Measurements from ENCODE around the gene MYH13.

The MYH13 gene

DNA sequence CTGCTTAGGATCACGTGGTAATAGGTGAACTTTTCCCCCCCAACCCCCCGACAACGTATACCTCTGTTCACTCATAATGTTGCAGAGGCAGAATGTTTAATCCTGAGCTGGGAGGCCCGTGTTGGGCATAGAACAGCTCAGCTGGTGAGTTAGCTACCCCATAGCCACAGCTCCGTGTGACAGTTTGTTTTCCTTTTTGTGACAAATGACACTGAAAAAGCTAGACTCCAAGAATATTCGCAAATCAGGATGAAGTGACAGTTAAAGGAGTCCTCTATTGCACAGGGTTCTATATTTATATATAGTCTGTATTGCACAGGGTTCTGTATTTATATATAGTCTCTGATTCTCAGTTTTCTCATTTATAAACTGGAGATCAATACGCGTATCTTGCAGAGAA is 33.8 kb downstream of the MYH13 start:
- FAIRE-seq = no peak

DNA sequence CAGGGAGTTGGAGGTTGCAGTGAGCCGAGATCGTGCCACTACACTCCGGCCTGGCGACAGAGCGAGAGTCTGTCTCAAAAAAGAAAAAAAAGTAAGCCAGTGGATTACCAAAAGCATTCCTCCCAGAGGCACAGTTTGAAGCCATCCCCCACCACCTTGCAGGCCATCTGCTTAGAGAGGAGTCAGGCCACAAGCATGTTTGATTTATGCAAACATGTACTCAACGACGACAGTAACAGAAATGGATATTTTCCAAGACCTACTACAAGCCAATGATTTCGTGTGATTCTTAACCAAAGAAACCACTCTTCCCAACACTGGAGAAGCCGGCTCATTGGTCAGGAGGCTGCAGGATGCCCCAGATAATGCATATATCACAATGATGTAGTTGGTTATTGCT is 34.8 kb downstream of the MYH13 start:
- FAIRE-seq = no peak

DNA sequence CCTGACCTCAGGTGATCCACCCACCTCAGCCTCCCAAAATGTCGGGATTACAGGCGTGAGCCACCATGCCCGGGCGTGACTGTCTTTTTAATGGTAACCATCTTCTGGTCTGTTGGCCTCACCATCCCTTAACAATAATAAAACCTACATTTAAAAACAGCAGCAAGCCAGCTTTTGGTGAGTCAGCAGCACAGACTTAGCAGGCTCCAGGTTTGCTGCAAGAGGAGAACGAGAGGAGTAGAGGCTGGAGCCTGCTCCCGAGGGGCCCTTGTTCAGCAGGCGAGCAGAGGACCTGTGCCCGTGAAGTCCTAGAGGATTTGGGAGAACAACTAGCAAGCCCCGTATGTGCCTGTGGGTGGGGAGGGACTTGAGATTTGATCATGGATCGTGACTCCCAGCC is 35.7 kb downstream of the MYH13 start:
- no peak for FAIRE-seq

DNA sequence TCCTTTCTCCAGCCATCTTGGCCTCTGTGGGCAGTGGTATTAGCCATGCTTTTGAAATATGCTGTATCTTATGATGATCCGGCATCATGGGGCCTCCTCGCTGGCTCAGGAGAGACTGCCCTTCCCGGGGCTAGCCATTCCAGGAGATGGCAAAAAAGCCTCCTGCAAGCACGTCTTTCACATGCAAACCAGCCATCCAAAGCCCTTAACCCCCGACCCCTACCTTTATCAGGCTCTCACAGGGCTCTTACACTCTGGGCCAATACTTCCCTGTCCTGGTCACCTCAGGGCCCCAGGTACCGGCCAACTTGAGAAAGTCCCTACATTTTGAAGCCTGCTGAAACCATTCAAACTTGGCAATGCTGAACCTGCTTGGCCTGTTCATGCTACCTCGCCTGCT is 36.4 kb downstream of the MYH13 start:
- no peak for FAIRE-seq

DNA sequence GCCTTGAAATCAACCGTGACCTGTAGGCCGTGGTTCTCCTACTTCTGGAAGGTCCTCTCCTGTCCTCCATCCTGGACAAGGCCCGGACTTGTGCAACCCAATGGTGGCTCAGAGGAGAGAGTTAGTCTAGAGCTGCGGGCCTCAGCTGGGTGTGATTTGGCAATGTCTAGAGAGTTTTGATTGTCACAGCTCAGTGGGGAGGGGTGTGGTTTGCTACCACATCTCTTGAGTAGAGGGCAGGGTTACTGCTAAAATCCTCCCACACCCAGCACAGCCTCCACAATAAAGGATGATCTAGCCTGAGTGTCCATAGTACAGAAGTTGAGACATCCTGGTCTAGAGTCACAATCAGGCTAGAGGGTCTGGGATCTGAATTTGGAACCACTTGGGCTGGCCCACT is 40.3 kb downstream of the MYH13 start:
- FAIRE-seq = no peak

DNA sequence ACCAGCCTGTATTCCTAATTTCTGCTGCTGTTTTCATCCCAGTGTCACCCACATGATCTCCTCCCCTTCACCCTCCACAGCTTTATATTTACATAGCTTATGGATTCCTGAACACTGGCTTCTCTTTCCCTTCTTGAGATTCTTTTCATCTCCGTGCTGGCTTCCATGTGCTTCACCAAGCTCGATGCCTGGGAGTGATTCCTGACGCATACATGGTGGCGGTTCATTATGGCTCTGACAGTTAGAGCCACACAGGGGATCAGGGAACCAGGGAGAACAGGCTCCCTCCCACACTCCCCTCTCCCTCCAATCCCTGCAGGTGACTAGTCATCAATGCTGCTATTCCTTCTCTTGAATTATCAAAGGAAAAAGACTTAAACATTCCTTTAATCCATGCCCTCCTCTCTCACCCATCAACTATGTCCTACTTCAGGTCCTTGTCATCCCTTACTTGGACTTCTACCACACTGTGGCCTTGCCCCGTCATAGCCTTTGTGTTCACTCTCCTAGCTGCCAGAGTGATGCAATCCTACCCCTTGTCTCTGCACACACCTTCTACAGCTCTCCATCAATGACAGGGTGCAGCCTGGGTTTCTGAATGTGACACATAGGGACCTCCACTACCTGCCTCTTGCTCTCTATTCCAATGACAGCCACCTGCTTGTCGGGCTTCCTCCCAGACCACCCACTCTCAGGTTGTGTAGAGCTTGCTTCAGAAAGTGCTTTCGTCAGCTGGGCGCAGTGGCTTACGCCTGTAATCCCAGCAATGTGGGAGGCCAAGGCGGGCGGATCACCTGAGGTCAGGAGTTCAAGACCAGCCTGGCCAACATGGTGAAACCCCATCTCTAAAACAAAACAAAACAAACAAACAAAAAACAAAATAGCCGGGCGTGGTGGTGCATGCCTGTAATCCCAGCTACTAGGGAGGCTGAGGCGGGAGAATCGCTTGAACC is 43.6 kb downstream of the MYH13 start:
- no peak for FAIRE-seq

DNA sequence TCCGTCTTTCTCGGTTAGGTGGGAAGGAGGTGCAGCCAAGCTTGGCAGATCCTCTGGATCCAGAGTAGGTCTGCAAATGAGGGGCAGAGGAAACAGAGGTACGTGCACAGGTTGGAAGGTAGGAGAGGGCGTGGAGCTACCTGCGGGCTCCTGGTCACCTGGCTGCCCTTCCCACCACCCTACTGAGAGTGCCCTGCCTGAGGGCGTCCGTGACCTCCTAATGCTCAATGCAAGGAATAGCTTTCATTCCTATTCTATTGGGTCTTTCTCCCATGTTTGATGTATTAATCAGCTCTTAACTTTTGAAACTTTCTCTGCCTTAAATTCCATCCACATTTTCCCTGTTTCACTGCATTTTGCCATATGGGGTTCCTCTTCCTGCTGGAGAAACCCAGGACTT is 44.6 kb downstream of the MYH13 start:
- no peak for FAIRE-seq

DNA sequence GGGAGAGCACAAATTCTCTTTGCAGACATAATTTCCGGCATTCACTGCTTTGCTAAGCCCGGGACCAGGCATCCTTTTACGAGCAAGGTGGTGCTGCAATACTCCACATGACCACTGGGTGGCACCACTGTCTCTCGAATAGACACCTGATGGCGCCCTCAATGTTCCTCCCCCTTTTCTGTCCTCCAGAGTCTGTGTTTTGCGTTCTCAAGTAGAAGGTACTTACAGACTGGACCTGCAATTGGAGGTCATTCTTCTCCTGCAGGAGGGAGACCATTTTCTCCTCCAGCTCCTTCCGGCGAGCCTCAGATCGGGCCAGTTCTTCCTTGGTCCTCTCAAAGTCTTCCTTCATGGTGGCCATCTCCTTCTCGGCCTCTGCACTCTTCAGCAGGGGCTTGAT is 45.2 kb downstream of the MYH13 start:
- peak; percentile 3 for FAIRE-seq

DNA sequence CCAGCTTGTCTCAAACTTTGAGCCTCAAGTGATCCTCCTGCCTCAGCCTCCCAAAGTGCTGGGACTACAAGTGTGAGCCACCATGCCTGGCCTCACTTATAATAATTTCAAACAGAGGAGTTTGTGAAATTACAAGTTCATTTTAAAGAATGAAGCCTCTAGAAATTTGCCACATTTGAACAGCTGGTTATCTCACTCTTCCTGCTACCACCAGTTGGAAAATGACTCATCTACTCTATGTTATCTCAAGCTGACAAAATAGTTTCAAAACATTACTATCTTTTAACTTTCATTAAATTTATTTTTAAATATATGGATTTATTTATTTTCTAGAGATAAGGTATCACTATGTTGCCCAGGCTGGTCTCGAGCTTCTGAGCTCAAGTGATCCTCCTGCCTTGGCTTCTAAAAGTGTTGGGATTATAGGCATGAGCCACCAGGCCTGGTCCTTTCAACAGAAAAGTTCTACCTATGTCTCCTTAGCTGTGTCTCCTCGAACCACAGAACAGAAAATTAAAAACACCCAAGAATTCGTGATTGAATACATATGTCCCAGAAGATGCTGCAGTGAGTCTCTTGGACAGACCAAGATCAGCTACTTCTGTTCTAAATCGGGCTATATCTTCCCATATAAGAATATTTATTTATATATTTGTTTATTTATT is 47.6 kb downstream of the MYH13 start:
- FAIRE-seq = no peak

DNA sequence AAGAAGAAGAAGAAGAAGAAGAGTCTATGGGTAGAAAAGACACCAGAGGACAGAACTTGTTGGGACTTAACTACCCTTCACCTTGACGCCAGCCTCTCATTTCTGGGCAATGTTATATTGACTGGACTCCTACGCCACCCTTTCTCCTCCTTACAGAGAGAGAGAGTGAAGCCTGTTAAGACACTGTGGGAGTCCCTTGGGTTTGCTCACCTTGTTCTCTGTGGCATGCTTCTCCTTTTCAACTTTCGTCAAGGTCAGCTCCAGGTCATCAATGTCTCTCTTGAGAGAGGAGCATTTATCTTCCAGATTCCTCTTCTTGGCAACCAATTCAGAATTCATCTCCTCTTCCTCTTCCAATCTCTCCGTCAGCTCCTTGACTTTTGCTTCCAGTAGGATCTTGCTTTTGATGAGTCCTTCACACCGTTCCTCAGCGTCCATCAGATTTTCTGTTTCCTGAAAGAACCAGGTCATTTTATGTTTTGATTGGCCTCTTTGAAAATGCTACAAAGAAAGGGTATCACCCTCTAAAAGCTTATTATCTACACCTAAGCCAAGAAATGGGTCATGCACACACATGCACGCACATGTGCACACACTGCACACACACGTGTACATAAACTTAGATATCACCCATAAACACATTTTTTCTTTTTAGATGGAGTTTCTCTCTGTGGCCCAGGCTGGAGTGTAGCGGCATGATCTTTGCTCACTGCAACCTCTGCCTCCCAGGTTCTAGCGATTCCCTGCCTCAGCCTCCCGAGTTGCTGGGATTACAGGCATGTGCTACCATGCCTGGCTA is 48.8 kb downstream of the MYH13 start:
- FAIRE-seq = no peak

DNA sequence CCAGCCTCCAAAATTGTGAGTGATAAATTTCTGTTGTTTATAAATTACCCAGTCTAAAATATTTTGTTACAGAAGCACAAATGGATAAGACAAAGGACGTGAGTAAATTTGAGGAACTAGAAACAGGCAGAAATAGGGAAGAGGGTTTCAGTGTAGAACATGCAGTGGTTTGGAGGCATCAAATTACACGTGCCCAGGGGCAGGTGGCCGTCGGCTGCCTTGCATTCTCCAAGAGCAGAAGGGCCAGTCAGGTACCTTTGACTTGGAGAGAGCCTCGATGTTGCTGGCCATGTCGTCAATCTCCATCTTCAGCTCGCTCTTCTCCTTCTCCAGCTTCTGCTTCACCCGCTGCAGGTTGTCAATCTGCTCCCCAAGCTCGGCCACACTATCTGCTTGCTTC is 54.3 kb downstream of the MYH13 start:
- no peak for FAIRE-seq

DNA sequence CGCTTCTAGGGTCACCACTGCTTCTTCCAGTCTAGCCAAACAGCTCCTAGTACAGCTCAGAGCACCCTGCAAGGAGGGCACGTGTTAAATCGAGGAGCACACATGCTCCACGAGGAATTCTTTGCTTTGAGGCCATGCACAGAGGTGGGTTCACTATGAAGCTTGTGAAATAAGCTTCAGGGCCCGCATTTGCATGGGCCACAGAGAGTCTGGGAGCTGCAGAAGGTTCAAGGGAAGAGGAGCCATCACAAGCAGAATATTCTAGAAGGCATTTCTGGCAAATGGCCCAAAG is 55.3 kb downstream of the MYH13 start:
- no peak for FAIRE-seq

DNA sequence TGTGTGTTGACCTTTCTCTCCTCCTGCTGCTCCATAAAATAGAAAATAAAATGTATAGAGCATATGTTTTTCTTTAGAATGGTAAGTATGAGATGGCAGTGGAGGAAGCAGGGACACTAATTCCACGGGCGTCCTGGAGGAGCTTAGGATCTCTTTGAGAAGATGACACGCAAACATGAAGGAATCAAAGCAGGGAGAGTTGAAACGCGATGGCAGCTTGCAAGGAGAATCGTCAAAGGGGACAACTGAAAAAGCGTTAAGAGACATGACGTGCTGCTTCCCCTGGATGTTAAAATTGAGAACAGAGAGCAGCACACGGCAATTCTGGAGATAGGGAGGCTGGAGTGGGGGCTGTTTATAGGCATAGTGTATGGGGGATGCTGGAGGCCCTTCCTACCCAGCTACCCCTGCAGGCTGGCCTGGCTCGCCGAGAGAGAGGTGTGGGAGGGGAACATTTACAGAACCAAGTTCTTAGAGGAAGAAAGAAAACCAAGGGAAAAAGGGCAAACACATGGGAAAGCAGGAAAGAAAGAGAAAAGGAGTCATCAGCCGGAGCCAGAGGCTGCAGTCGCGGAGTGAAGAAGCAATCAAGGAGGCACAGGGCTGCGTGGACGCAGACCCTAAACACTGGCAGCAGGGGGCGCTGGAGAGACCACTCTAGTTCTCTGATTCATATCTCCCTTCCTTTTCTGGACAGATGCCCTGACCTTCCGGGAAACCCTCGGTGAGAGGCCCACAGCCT is 55.8 kb downstream of the MYH13 start:
- FAIRE-seq = no peak

DNA sequence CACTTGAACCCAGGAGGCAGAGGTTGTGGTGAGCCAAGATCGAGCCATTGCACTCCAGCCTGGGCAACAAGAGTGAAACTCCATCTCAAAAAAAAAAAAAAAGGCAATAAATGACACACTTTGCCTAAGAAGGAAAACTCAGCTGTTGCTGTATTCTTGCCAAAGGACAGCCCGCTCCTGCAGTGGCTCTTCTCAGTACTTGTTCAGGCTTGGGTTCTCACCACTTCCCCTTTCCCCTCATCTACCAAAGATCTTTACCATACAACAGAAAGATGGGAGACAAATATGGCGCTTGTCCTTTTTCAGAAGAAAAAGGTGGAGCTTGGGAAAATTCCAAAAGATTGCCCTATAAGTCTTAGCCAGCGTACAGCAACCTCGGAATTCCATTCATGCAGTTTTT is 58.5 kb downstream of the MYH13 start:
- no peak for FAIRE-seq

DNA sequence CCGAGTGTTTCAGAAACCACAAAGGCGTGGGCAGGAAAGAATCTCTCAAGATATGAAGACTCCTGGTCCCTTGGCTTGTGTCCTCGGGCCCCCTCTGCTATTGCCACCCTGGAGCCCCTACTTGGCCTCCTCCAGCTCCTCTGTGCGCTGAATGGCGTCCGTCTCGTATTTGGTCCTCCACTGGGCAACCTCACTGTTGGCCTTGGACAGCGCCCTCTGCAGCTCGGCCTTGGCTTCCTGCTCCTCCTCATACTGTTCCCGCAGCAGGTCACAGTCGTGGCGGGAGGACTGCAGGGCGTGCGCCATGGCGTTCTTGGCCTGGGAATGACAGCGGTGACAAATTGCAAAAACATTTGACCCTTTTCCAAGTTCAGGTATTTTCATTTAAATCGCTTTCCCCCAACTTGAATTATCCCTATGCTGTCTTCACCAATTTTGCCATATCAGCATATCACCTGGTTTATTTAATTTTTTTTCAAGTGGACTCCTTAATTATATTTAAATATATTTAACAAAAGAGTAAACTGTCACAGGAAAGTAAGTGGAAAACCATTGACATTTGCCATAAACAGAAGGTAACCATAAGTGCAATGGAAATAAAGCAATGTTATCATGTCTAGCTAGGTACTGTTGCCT is 59.7 kb downstream of the MYH13 start:
- FAIRE-seq = no peak

DNA sequence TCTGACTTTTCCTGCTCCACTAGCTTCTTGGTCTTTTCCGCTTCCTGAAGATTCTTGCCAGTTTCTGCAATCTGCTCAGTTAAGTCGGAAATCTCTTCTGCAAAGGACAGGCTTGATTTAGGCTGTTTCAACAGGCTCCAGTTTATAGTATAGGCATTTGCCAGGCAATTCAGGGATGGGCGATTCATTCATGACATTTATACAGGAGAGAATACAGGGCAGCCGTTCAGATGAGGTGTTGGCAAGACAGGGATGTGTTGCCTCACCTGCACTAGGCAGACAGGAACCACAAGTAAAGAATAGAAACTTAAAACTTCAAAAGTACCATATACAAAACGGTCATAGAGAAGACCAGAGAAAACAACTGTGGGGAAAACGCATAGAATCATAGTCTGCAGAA is 61.7 kb downstream of the MYH13 start:
- no peak for FAIRE-seq

DNA sequence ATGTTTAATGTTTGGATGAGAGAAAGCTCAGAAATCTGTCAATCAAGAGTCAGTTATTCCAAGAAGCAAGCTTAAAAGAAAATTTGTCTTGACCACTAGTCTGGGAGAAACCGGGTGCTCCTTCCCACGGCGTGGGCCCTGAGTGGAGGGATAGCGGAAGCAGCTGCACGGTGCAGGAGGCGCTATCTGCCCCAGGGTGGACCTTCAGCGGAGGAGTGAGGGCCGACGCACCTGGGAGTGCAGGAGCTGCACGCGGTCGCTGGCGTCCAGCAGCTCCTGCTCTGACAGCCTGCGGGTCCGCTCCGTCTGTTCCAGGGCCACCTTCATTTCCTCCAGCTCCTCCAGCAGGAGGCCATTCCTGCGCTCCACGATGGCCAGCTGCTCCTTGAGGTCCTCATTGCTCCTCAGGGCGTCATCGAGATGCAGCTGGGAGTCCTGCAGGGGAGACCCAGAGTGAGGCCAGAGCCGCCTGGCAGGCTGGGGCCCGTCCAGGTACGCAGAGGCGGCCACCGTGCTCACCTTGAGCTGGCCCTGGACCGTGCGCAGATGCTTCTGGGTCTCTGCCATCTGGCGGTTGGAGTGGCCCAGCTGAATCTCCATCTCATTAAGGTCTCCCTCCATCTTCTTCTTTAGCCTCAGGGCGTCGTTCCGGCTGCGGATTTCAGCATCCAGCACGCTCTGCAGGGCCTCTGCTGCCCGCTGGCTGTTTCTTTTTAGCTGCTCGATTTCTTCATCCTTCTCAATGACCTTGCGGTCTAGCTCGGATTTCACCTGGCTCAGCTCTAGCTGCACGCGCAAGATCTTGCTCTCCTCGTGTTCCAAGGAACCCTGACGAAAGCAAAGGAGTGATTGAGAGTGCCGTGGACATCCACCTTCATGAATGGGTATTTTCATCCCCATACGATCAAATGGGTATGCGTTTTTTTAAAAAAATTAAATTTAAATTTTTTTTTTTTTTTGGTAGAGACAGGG is 63.5 kb downstream of the MYH13 start:
- no peak for FAIRE-seq

DNA sequence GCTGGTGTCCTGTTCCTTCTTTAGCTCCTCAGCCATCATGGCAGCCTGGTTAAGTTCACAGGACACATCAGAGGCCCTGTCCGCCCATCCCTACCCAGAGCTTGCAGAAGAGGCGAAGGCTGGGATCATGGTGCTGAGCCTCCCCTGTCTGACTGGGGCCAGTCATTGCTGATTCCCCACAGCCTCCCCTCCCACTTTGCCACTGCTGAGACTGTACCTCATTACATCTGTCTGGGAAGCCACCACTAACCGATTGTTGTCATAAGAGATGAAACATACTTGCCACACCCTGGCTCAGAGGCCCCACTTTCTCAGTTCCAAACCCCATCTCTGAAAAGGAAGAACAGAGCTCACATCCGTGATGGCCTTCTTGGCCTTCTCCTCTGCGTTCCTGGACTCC is 66.2 kb downstream of the MYH13 start:
- no peak for FAIRE-seq

DNA sequence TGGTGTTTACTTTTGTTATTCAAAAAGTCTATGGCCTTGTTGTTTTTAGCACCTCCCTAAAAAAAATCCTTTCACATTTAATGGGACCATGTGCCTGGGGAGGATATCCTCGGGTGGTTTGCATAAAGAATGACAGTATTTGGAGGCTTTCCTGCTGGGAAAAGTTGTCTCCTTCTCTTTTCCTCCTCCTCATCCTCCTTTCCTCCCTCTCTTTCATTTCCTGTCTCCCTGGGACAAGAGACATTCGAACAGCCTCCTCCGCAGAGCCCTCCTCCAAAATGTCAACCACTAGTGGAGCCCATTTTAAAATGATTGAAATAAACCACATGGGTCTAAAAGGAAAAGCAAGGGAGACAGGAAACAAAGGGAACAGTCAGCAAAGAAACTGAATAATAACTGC is 67.4 kb downstream of the MYH13 start:
- no peak for FAIRE-seq

DNA sequence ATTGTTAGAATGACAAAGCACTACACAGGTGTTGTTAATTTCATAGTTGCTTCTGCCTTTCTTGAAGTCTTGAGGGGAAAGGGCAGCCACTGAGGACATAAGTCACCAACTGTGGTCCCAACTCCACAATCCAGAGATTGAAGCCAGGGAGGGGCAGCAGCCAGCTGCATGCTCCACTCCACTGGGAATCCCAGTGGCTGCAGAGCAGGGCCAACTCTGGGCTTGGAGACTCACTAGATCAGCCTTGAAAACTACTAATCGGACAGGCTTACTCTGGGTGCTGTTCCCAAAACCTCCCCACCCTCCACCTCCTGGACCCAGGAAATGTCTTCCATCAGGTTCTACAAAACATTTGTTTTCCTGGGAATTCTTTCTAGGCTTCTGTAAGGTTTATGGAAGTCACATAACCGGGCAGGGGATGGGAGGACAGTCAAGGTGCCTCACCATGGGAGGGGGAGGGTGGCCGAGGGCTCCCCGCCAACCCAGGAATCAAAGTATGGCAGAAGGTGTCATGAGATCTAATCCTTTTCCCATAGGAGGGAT is 68.0 kb downstream of the MYH13 start:
- no peak for FAIRE-seq

DNA sequence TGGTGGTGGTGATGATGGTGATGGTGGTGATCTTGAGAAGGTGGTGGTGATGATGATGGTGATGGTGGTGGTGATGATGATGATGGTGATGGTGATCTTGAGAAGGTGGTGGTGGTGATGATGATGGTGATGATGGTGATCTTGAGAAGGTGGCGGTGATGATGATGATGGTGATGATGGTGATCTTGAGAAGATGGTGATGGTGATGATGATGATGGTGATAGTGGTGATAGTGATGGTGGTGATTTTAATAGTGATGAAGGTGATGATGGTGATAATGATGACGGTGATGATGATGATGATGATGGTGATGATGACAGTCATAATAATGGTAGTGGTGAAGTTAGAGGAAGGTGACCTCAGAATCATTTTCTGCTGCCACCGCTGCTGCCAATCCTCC is 75.1 kb downstream of the MYH13 start:
- FAIRE-seq = no peak
